ENCODE results near the gene DTNB.

GRCh38 chr2:25590921-25591505, 82.4 kb downstream of the DTNB start:
- TF ChIP-seq, protein P1, sequence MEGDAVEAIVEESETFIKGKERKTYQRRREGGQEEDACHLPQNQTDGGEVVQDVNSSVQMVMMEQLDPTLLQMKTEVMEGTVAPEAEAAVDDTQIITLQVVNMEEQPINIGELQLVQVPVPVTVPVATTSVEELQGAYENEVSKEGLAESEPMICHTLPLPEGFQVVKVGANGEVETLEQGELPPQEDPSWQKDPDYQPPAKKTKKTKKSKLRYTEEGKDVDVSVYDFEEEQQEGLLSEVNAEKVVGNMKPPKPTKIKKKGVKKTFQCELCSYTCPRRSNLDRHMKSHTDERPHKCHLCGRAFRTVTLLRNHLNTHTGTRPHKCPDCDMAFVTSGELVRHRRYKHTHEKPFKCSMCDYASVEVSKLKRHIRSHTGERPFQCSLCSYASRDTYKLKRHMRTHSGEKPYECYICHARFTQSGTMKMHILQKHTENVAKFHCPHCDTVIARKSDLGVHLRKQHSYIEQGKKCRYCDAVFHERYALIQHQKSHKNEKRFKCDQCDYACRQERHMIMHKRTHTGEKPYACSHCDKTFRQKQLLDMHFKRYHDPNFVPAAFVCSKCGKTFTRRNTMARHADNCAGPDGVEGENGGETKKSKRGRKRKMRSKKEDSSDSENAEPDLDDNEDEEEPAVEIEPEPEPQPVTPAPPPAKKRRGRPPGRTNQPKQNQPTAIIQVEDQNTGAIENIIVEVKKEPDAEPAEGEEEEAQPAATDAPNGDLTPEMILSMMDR (IDR thresholded peaks at IDR 0.05), result no peak
- TF ChIP-seq POLR2A (IDR thresholded peaks at IDR 0.05), result no peak

Measured in Peyer's patch (tissue), 4 donors.